ENCODE results near the gene HMGXB4. TPM values are rescaled to one million over a fixed set of nuclear protein-coding genes. Genes with fewer than 3 reads are reported as not detected.

The HMGXB4 gene
- total RNA-seq, 4 donors from 2014 or later: 25.0 to 45.9 (median 29.2) TPM

GRCh38 chr22:35214968-35215367 lies 42.3 kb upstream of the HMGXB4 start:
- TF ChIP-seq POLR2A (IDR thresholded peaks at IDR 0.05): no peak
- no peak for TF ChIP-seq CTCF (IDR thresholded peaks at IDR 0.05)
- H3K4me3 ChIP-seq: no peak overlapping the region

GRCh38 chr22:35215993-35216392 lies 41.3 kb upstream of the HMGXB4 start:
- no peaks in the 10 kb centered on the region for H3K9me3 ChIP-seq
- no peak for TF ChIP-seq POLR2A (IDR thresholded peaks at IDR 0.05)
- TF ChIP-seq CTCF (IDR thresholded peaks at IDR 0.05): no peak
- H3K27me3 ChIP-seq: no peaks in the 10 kb centered on the region
- DNase-seq: no peak
- H3K27ac ChIP-seq: no peak overlapping the region
- no peaks in the 10 kb centered on the region for H3K36me3 ChIP-seq
- H3K4me3 ChIP-seq: no peak overlapping the region
- H3K4me1 ChIP-seq: no peaks in the 10 kb centered on the region

More at GRCh38 chr22:35214968-35215367, 42.3 kb upstream of the HMGXB4 start:
- Histone ChIP-seq H3K4me1 (no peaks in the 10 kb centered on the region), H3K27ac (no peak overlapping the region), H3K36me3 (no peaks in the 10 kb centered on the region), H3K9me3 (no peaks in the 10 kb centered on the region), H3K27me3 (no peaks in the 10 kb centered on the region)
- DNase-seq: no peak

GRCh38 chr22:35217527-35217926 lies 39.8 kb upstream of the HMGXB4 start:
- no peak overlapping the region for H3K4me3 ChIP-seq
- H3K36me3 ChIP-seq: no peaks in the 10 kb centered on the region
- H3K9me3 ChIP-seq: no peaks in the 10 kb centered on the region
- H3K27me3 ChIP-seq: no peaks in the 10 kb centered on the region
- H3K27ac ChIP-seq: no peak overlapping the region
- DNase-seq: no peak
- H3K4me1 ChIP-seq: no peaks in the 10 kb centered on the region
- no peak for TF ChIP-seq POLR2A (IDR thresholded peaks at IDR 0.05)
- no peak for TF ChIP-seq CTCF (IDR thresholded peaks at IDR 0.05)

- DNase-seq: no peak
- Histone ChIP-seq H3K9me3 (no peaks in the 10 kb centered on the region), H3K4me1 (no peaks in the 10 kb centered on the region), H3K27me3 (no peaks in the 10 kb centered on the region), H3K36me3 (no peaks in the 10 kb centered on the region), H3K4me3 (no peak overlapping the region), H3K27ac (no peak overlapping the region)
- TF ChIP-seq CTCF (IDR thresholded peaks at IDR 0.05) (no peak), POLR2A (IDR thresholded peaks at IDR 0.05) (no peak)
Observed at GRCh38 chr22:35218079-35218478, 39.2 kb upstream of the HMGXB4 start.

- no peaks in the 10 kb centered on the region for H3K9me3 ChIP-seq
- H3K27ac ChIP-seq: no peak overlapping the region
- TF ChIP-seq CTCF (IDR thresholded peaks at IDR 0.05) (no peak), POLR2A (IDR thresholded peaks at IDR 0.05) (no peak)
- H3K36me3 ChIP-seq: no peaks in the 10 kb centered on the region
- no peak overlapping the region for H3K4me3 ChIP-seq
- no peak for DNase-seq
- no peaks in the 10 kb centered on the region for H3K27me3 ChIP-seq
- no peaks in the 10 kb centered on the region for H3K4me1 ChIP-seq
Observed at GRCh38 chr22:35219012-35219411, 38.3 kb upstream of the HMGXB4 start.

GRCh38 chr22:35220221-35220620 lies 37.1 kb upstream of the HMGXB4 start:
- Histone ChIP-seq H3K4me1 (no peaks in the 10 kb centered on the region), H3K27me3 (no peaks in the 10 kb centered on the region)

More at GRCh38 chr22:35220221-35220620, 37.1 kb upstream of the HMGXB4 start:
- Histone ChIP-seq H3K36me3 (no peaks in the 10 kb centered on the region), H3K9me3 (no peaks in the 10 kb centered on the region), H3K27ac (no peak overlapping the region), H3K4me3 (no peak overlapping the region)
- no peak for TF ChIP-seq CTCF (IDR thresholded peaks at IDR 0.05)
- TF ChIP-seq POLR2A (IDR thresholded peaks at IDR 0.05): no peak
- DNase-seq: no peak

Data from Peyer's patch (tissue), 4 donors.